Erythroblast (primary cell): Measurements from ENCODE around the gene PIWIL4.

ENCODE experiments used
- GATA1 ChIP-seq: IDR thresholded peaks from 2 replicates; pipeline ENCODE4 v1.6.1; 2011; ENCODE audit warnings: low read depth, mild to moderate bottlenecking, control low read depth, low read length, moderate library complexity
- POLR2A ChIP-seq: IDR thresholded peaks from 2 replicates; pipeline ENCODE4 v1.6.1; 2011; ENCODE audit warnings: mild to moderate bottlenecking, low read length

DNA sequence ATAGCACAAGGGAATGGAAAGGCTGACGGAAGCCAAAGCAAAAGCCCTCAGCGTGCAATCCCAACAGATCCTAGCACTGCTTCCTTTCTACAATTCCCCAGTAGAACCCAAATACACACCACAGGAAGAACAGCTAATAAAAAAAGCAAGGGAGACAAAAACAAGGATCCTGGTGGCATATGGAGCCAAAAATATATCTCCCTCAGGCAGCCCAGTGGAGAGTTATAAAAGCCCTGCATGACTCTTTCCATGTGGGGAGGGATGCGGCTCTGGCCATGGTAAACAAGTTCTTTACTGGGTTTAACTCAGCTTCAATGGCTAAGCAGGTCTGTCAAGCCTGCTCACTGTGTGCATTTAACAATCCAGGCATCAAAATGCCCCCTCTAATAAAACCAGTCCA is 88.1 kb downstream of the PIWIL4 start:
- no peak for TF ChIP-seq POLR2A
- TF ChIP-seq GATA1, result no peak
